Bone marrow (tissue), 2 donors: ENCODE data around the gene TSPEAR.

ENCODE experiments used
- DNase-seq, 2 donors: peaks; one replicate each; lab custom pipeline; 2025; lab: John Stamatoyannopoulos, UW

The TSPEAR gene

DNA sequence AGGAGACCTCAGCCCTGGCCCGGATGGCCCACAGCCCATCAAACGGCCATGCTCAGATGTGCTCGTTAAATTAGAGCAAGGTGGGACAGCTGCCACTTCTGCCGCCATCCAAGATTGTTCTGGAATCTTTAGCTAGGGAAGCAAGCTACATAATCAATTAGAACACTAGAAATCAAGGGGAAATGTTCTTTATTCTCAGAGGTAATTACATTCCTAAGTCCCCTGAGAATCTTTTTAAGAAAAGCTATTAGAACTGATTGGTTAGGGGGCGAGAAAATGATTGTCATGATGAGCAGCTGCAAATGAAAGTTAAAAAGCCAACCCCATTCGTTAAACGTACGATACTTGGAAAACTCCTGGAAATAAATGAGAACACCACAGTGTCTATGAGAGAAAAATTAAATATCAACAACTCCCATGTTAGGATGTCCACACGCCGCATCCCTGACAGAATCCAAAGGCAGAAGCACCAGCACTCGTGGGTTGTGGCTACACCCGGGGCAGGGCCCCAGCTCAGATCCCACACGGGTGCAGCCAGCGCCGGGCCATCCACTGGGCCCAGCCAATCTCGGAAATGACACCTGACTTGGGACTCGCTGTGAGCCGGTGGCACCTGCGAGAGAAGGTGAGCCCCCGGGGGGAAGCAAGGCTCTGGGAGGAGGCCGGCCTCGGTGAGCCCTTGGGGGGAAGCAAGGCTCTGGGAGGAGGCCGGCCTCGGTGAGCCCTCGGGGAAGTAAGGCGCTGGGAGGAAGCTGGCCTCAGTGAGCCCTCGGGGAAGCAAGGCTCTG, 209.0 kb downstream of the TSPEAR start:
- DNase-seq = no peak

DNA sequence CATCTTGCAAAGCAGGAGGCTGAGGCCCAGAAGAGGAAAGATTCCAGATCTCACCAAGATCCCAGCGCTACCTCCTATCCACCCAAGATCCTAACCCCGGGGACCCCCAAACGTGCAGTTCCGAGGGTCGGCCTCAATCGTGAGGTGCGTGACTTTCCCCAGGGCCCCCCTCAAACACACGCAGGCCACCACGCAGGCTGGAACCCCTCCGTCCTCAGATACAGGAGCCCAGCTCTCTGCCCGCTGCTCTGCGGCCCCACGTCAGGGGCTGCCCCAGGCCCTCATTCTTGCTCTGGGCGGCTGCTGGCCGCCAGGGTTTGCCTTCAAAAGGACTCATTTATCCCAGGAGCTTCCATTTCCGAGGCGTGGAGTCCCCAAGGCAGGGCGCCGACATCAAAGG, 211.3 kb downstream of the TSPEAR start:
- no peak for DNase-seq

DNA sequence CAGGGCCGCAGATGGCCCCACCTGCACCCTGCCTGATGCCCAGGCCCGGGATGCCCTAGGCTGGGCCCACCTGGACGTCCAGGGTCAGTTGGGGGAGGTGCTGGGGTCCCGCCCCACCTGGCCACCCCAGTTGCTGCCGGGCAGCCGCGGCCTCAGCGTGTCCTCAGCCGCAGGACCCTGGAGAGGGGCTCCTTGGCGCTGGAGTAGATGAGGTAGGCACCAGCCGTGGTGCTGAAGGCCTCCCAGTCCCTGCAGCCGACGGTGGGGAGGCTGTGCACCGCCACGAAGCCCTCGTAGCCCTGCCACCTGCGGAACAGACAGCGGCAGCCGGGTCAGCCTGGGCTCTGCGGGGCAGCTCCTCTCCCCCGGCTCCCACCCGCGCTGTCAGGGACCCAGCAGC, 211.7 kb downstream of the TSPEAR start:
- no peak for DNase-seq

DNA sequence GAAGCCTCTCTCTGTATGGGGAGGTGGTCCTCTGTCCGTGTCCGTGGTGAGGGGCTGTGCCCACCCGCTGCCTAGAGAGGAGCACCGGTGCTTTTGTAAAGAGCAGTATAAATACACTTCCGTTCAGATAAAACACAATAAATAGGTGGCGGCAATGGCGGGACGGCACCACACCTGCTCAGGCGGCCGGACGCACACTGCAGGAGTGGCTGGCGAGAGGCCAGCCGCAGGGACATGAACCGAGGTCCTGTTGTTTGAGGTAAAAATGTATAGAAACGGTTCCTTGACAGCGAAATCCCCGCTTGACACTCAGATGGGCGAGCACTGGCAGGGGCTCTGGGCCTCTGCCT, 212.2 kb downstream of the TSPEAR start:
- DNase-seq = no peak

DNA sequence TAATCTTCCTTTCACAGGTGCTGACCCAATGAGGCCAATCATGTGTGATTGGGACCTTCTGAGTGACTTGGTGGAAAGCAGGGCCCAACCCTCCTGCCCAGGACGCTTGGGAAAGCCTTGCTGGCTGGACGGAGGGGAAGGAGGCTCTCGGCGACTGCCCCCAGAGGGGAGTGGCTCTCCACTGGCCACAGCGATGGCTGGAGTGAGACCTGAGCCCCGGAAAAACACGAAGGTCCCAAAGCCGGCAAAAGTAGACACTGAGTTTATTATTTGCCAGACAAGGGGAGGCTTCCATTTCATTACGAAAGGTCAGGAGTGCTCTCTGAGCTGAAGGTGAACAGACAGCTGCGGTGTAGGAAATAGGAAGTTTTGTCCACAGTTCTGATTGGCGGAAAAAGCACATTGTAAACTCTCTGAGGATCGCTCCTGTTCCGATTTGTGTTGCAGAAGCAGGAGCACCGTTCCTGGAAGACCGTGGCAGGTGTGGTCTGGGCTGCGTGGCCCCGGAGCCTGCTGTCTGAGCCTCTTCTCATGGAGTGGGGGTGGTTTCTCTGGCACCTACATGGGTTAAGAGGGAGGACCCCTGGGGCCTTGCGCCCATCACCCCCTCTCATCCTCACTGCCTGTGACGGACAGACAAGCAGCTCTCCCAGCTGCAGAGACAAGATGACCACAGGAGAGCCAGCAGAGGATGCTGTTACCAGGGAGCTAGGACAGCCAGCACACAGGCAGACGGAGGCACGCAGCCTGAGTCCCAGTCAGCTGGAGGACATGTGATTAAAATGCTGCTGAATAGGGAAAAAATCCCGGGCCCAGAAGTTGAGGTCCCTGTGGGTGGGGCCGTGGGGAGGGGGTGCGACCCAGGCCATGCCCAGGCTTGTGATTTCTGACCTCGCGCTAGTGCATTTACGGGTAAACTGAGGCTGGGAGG, 212.8 kb downstream of the TSPEAR start:
- DNase-seq = no peak

DNA sequence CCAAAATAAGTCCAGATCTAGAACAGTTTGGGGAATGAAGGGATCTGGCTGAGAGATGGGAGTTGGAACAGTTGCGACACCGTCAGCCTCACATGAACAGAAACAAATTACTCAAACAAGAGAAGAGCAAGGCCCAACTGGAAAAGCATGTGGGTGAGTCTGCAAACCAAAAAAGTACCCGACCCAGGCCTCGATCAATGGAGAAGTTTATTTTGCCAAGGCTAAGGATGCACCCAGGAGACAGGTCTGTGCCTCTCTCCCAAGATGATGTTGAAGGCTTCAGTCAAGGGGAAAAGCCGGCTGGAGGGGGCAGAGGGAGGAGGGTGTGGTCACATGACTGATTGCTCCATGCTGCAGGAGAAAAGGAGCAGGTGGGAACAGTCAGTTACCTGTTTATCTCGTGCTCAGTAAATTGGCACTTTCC, 213.7 kb downstream of the TSPEAR start:
- no peak for DNase-seq

DNA sequence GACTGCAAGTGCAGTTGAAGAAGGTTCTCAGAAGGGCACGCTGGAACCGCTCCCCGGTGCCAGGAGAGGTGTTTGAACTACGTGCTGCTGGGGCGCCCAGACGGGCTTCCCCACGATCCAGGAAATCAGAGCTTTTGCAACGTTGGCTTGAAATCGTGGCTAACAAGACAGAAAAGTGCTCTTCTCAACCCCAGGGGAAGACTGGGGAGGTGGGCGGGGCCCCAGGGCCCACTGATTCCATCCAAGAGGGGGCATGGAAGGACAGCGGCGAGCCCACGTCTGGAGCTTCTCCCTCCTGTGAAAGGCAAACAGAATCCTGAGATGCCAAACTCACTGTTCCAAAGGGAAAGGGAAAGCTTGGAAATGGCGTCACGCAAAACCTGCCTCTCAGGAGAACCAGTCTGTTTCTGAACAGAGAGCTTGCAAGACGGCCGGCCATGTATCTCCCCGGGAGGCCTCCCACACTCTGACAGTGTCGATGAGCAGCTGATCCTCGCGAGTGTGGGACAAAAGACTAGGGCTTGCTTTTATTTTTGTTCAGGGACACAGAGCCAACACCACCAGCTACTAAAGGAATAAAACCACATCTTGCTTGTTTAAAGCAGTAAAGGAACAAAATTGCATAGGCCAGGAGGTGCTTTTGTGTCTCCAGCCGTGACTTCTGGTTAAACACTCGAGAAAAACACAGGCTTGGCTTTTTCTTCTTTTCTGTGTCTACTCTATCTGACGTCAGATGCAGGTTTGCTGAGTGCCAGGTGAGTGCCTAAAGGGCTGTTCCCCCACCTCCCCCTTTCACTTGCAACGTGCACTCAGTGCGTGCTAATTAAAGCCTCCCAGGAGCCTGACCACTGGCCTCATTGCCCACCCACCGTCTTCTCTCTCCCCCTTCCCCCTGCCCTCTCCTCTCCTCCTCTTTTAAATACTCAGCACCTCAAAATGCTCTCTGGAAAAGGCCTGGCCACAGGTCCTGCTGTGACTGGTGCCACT, 214.5 kb downstream of the TSPEAR start:
- DNase-seq = no peak

DNA sequence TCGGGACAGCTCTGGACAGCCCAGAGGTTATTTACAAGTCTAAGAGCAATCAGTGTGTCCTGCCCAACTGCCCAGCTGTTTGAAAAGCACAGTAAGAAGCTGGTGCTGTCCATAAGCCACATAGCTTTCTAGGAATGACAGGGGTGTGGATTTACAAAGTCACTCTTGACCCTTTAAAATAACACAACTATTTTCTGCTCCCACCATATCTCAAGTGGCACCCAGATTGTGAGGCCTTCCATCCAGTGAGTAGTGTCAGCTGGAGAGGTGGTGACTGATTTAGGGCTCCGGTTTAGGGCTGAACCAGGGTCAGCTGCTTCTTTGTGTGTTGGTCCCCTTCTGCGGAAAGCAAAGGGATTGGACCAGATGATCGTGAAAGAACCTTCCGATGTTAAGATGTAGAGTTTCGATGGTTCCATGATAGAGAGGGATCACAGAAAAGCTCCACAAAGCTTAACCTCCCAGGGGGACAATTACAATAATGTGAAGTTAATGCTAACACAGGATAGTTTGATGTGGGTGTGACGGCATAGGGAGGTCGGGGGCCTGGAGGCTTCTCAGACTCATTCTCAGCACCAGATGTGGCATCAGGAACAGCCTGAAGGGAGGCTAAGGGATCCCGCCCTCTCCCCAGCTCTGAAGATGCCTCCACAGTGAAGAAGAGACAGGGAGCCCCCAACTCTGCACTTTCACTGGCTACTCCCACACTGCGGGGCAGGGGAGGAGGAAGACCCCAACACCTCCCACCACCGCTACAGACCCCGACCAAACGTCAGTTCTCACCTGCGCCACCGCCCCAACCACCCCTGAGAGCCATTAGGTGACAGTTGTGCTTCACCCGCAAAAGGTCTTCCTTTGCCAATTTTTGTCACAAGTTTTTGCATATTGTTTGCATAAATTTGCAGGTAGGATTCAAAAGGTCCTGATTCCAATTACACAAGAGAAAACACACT, 215.5 kb downstream of the TSPEAR start:
- no peak for DNase-seq

DNA sequence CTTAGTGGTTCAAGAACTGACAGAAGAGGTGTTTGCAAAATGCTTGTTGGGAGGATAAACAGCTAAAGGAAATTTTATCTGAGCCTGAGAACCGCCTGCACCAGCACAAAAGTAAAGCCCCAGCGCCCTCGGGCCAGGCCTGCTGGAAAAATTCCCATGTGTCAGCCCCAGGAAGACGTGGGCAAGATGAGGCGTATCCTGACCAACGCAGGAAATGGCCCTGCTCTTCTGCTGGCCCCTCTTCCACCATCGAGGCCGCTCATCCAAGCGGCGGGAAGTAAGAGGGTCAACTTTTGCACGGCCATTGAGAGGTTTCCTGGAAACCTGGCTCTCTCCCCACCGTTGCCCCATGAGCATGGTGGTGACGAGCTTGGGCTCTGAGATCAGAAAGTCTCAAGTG, 216.4 kb downstream of the TSPEAR start:
- DNase-seq = no peak

DNA sequence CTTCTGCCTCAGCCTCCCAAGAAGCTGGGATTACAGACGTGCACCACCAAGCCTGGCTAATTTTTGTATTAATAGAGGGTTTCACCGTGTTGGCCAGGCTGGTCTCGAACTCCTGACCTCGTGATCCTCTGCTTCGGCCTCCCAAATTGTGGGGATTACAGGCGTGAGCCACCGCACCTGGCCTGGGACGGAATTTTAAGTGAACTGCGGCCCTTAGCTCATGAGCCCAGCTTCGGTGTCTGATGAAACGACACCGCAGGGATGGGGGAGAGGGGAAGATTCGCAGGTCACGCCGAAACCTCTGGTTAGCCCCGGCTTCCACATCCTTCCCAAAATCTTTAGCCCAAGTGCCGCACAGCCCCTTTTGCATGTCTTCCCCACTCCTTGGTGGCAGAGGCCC, 217.0 kb downstream of the TSPEAR start:
- DNase-seq = no peak

DNA sequence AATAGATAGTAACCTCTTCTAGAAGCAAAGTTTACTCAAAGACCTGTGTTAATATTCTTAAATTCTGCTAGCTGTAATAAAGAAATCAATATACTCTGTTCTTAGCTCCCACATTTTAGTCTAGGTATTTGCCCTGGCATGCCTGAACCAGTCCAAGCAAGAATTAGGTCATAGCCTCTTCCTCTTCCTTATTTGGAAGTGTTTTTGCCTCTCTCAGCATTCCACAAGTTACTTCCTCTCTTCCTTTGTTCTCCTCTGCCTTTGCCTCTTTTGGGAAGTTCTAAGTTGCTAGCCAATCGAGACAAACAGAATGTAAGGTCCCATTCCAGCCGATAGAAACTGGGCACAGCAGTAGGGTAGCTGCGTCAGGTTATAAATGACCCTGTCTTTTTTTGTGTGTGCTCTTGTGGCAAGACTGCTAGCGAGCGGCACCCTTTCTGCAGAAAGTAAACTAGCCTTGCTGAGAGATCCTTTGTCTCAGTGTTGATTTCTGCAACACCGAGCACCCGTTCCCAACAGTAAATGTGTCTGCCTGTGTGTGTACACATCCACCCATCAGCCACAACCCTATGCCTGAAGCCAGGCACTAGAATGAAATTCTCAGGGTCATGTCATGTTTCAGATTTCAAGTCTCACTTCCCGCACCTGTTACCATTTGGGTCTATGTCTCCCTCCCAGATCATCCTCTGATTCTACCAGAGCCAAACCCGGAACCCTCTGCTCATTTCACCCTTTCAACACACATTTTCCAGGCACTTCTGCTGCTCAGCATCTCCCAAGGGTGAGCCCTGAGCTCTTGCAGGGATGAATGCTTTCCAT, 218.6 kb downstream of the TSPEAR start:
- DNase-seq = no peak

DNA sequence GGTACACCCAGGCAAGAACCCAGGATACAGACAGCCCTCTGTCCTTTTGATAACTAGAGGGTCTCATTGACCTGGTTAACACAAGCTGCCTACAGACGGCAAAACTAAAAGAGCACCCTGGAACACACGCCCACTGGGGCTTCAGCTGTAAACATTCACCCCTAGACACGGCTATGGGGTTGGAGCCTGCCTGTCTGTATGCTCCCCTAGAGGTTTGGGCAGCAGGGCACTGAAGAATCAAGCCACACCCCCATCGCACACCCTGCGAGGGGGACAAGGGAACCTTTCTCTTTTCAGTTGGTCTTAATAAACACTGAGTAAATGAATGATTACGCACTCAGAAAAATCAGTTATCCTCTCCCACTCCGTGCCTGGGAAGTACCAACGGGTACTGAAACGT, 220.6 kb downstream of the TSPEAR start:
- no peak for DNase-seq

DNA sequence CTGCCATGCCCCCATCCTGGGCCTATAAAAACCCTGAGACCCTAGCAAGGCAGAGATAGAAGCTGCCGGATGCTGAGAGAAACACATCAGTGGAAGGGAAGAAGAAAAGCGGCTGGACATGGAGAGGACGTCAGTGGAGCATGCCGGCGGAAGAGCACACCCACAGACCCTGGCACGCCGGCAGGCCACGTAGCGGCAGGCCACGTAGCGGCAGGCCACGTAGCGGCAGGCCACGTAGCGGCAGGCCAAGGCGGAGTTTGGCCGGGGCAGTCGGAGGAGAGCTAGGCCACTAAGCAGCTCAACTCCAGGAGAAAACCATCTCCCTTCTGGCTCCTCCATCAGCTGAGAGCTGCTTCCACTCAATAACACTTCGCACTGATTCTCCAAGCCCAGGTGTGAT, 221.0 kb downstream of the TSPEAR start:
- no peak for DNase-seq

DNA sequence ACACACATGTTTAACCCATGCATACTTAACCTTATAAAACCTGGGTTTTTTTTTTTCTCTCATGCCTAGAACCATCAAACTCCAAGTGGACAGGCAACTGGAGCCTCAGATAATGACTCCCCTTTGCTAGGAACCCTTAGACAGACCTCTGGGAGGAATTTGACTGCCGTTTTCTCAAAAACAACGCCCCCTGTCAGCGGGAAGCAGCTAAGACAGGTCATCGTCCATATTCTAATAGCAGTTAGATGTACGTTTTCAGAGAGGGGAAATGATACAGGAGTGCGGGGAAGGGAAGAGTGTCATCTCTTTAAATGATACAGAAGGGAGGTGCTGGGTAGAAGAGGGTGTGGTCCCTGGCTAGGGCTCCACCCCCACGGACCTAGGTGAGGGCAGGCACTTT, 221.4 kb downstream of the TSPEAR start:
- DNase-seq = no peak

DNA sequence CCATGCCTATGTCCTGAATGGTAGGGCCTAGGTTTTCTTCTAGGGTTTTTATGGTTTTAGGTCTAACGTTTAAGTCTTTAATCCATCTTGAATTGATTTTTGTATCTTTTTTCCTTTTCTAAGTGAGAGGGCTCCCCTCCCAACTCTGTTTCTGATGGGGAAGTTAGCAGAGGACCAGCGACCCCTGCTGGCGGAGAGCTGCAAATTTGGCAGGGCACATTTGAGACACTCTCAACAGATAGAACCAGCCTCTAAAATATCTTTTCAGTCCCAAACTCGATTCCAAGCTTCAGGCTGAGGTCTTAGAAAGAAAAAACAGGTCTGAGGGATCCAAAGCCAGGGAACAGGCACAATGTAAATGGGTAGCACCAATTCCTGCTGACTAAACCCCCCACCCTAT, 223.5 kb downstream of the TSPEAR start:
- no peak for DNase-seq

DNA sequence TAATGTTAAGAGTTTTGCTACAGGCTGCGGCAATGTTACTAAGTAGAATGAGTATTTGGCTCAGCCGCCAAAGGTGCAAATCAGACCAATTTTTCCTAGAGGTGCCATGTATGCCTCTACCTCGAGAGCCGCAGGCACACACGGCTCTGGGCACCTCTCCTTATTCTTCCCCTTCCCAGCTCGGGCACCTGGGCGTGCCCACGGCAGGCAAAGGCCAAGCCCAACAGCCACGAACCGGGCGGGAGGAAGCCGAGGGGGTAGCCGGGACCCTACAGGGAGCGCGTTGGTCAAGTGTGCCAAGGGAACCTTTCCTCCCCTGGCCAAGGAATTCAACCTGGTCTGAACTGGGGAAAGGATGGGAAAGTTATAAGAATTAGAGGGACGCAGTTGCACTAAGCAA, 225.1 kb downstream of the TSPEAR start:
- no peak for DNase-seq

DNA sequence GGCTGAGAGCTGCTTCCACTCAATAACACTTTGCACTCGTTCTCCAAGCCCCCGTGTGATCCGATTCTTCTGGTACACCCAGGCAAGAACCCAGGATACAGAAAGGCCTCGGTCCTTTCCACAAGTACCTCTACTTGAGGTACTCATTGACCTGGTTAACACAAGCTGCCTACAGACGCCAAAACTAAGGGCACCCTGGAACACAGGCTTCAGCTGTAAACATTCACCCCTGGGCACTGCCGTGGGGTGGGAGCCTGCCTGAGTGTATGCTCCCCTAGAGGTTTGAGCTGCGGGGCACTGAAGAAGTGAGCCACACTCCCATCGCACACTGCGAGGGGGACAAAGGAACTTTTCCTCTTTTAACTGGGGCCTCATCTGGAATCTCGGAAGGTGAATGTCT, 225.6 kb downstream of the TSPEAR start:
- DNase-seq = no peak

DNA sequence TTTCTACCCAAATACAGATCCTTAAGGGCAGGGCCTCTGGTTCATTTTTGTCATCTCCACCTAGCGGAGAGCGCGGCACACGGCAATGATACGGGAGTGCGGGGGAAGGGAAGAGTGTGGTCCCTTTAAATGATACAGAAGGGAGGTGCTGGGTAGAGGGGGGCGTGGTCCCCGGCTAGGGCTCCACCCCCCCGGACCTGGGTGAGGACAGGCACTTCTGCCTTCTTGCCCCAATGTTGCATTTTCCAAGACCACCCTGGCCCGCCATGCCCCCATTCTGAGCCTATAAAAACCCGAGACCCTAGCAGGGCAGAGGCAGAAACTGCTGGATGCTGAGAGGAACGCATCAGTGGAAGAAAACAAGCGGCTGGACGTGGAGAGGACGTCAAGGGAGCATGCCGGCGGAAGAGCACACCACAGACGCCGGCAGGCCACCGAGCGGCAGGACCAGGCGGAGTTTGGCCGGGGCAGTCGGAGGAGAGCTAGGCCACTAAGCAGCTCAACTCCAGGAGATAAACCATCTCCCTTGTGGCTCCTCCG, 226.0 kb downstream of the TSPEAR start:
- DNase-seq = no peak

DNA sequence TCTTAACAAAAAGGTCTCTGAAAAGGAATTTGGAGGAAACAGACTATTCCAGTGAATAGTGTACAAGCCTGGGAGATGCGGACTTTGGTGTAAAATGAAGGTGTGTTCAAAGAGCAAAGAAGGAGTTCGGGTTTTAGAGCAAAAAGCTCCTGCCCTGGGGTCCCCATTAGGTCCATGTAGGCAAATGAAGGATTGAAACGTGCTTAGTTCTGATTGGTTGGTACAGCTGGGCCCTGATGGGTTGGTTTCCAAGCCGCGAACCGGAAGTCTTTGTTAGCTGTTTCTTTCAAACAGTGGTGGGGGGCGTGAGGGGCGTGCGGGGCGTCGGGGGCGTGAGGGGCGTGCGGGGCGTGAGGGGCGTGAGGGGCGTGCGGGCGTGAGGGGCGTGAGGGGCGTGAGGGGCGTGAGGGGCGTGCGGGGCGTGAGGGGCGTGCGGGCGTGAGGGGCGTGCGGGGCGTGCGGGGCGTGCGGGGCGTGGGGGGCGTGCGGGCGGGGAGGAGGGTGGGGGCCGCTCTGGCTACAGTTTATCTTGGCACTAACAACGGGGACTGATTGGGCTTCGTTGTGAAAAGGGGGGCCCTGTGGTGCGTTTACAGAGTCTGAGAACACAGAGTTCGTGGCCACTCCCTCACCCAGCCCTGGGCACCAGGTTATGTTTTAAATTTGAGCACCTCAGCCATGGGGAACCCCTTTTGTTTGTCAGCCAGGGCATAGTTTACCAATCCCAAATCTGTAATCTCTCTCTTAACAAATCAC, 226.7 kb downstream of the TSPEAR start:
- no peak for DNase-seq
